IPS-18a (cell line): ENCODE results near the gene KLF18.

Experiments
- H3K27ac ChIP-seq: one replicate; pipeline ENCODE4 v1.5.1; 2013; ENCODE audit warnings: low read length
- H3K27me3 ChIP-seq: one replicate; pipeline ENCODE4 v1.6.1; 2013; ENCODE audit warnings: mild to moderate bottlenecking, low read length; ENCODE audit not compliant: control insufficient read depth, insufficient read depth
- H3K36me3 ChIP-seq: one replicate; pipeline ENCODE4 v1.6.1; 2013; ENCODE audit warnings: low read depth, low read length; ENCODE audit not compliant: control insufficient read depth
- H3K4me1 ChIP-seq: one replicate; pipeline ENCODE4 v1.6.1; 2013; ENCODE audit warnings: low read depth, low read length; ENCODE audit not compliant: control insufficient read depth
- H3K4me3 ChIP-seq: one replicate; pipeline ENCODE4 v1.5.1; 2013; ENCODE audit warnings: low read length
- H3K9ac ChIP-seq: one replicate; pipeline ENCODE4 v1.6.1; 2013; ENCODE audit warnings: mild to moderate bottlenecking, low read length, moderate library complexity
- H3K9me3 ChIP-seq: one replicate; pipeline ENCODE4 v1.6.1; 2013; ENCODE audit warnings: low read depth, low read length; ENCODE audit not compliant: control insufficient read depth

The KLF18 gene

GRCh38 chr1:44100183-44100868 lies 41.1 kb downstream of the KLF18 start:
- H3K9ac ChIP-seq, result no peak overlapping the region

GRCh38 chr1:44094047-44094446 lies 47.4 kb downstream of the KLF18 start:
- H3K27me3 ChIP-seq, result no peaks in the 10 kb centered on the region
- no peak overlapping the region for H3K9ac ChIP-seq
- no peak overlapping the region for H3K4me3 ChIP-seq
- H3K4me1 ChIP-seq, result peaks cover 13% of the 10 kb centered on the region
- H3K36me3 ChIP-seq, result no peaks in the 10 kb centered on the region
- H3K9me3 ChIP-seq, result no peaks in the 10 kb centered on the region
- H3K27ac ChIP-seq, result no peak overlapping the region

More at GRCh38 chr1:44100183-44100868, 41.1 kb downstream of the KLF18 start:
- no peak overlapping the region for H3K27ac ChIP-seq
- no peaks in the 10 kb centered on the region for H3K36me3 ChIP-seq
- no peaks in the 10 kb centered on the region for H3K9me3 ChIP-seq
- no peak overlapping the region for H3K4me3 ChIP-seq
- no peaks in the 10 kb centered on the region for H3K27me3 ChIP-seq
- H3K4me1 ChIP-seq, result no peaks in the 10 kb centered on the region

GRCh38 chr1:44090429-44091252 lies 50.8 kb downstream of the KLF18 start:
- Histone ChIP-seq H3K4me1 (peaks cover 20% of the 10 kb centered on the region), H3K27me3 (no peaks in the 10 kb centered on the region), H3K9ac (no peak overlapping the region), H3K36me3 (no peaks in the 10 kb centered on the region), H3K27ac (no peak overlapping the region), H3K9me3 (no peaks in the 10 kb centered on the region), H3K4me3 (no peak overlapping the region)

GRCh38 chr1:44089371-44090048 lies 51.9 kb downstream of the KLF18 start:
- Histone ChIP-seq H3K4me1 (peaks cover 20% of the 10 kb centered on the region), H3K36me3 (no peaks in the 10 kb centered on the region), H3K27ac (no peak overlapping the region), H3K4me3 (no peak overlapping the region), H3K27me3 (no peaks in the 10 kb centered on the region), H3K9ac (no peak overlapping the region), H3K9me3 (no peaks in the 10 kb centered on the region)
